Stimulated activated CD4-positive, alpha-beta T cell treated with anti-CD3 and anti-CD28 coated beads, Interleukin-1b, Interleukin-23, amount 100 ng/mL, for 48 hours (primary cell): ENCODE data around the gene CPXM1.

Source experiments
- DNase-seq: peaks from one replicate; pipeline ENCODE4 v3.0.0-alpha.2; 2020

CPXM1 gene

GRCh38 chr20:2762578-2763131 lies 37.8 kb downstream of the CPXM1 start:
- DNase-seq, result no peak

GRCh38 chr20:2761885-2762284 lies 38.5 kb downstream of the CPXM1 start:
- DNase-seq, result no peak

- no peak for DNase-seq
These were observed 39.5 kb downstream of the CPXM1 start for GRCh38 chr20:2760952-2761305.

- no peak for DNase-seq
These were observed 40.0 kb downstream of the CPXM1 start for GRCh38 chr20:2760297-2760951.

- DNase-seq, result no peak
These were observed 40.7 kb downstream of the CPXM1 start for GRCh38 chr20:2759603-2760296.

- no peak for DNase-seq
These were observed 41.3 kb downstream of the CPXM1 start for GRCh38 chr20:2759143-2759542.

- no peak for DNase-seq
These were observed 42.5 kb downstream of the CPXM1 start for GRCh38 chr20:2757969-2758368.

- DNase-seq, result no peak
These were observed 43.4 kb downstream of the CPXM1 start for GRCh38 chr20:2757001-2757400.

- no peak for DNase-seq
These were observed 44.3 kb downstream of the CPXM1 start for GRCh38 chr20:2756056-2756611.

- no peak for DNase-seq
These were observed 44.9 kb downstream of the CPXM1 start for GRCh38 chr20:2755451-2756055.

GRCh38 chr20:2754424-2754823 lies 46.0 kb downstream of the CPXM1 start:
- no peak for DNase-seq

- no peak for DNase-seq
These were observed 46.9 kb downstream of the CPXM1 start for GRCh38 chr20:2753461-2754040.

- DNase-seq, result peak; percentile 32
These were observed 47.6 kb downstream of the CPXM1 start for GRCh38 chr20:2752567-2753460.

- DNase-seq, result peak; percentile 43
These were observed 48.4 kb downstream of the CPXM1 start for GRCh38 chr20:2751878-2752566.

- DNase-seq, result no peak
These were observed 49.0 kb downstream of the CPXM1 start for GRCh38 chr20:2751347-2751877.

GRCh38 chr20:2750491-2751251 lies 49.8 kb downstream of the CPXM1 start:
- DNase-seq, result no peak

- DNase-seq, result no peak
These were observed 50.4 kb downstream of the CPXM1 start for GRCh38 chr20:2749951-2750490.

- no peak for DNase-seq
These were observed 51.0 kb downstream of the CPXM1 start for GRCh38 chr20:2749343-2749950.

GRCh38 chr20:2748551-2749342 lies 51.7 kb downstream of the CPXM1 start:
- no peak for DNase-seq
